Measurements from ENCODE around the gene SWSAP1. TPM values are rescaled to one million over a fixed set of nuclear protein-coding genes. Genes with fewer than 3 reads are reported as not detected.

Gene SWSAP1
- total and polyA plus RNA-seq, 2 of the 8 experiments (the other 6 are each of a cell fraction or from before 2014, with no cell fraction given), result 3.1 to 5.2 TPM

- peaks cover 2% of the 10 kb centered on the region; the same call in 1 of the 2 replicates for H3K23me2 ChIP-seq (ENCODE audit: low read depth, low read length)
- H3K4me1 ChIP-seq (replicated peaks in 1 of 4; ENCODE audit: control insufficient read depth in 3 of 4, insufficient read depth in 4 of 4, low read length in 3 of 4), result peaks cover 0 to 2% (median 0%) of the 10 kb centered on the region in 4 experiments; a peak in 1 of 7 replicates
- CTCF ChIA-PET (ENCODE audit: partially characterized antibody), result interaction anchor here (0.8 to 4.1 kb wide), 8 partner anchors 9 to 109 kb away, joined by 3 to 19 read pairs (median 4); partner anchors contain the start of genes ODAD3 and PRKCSH
- H3K4me3 ChIP-seq (ENCODE audit: extremely low read depth in 1 of 4, insufficient read depth in 2 of 4, low read depth in 3 of 4, low read length in 4 of 4), result no peak overlapping the region
- no peak overlapping the region for H2AFZ ChIP-seq (ENCODE audit: low read length)
- no peak for TF ChIP-seq CHD1 (IDR thresholded peaks at IDR 0.05; ENCODE audit: low read depth, low read length)
- TF ChIP-seq SP2 (IDR thresholded peaks at IDR 0.05; ENCODE audit: low read length), result no peak
- TF ChIP-seq JUN (IDR thresholded peaks at IDR 0.05; ENCODE audit: low read depth, low read length), result no peak
- no peak for TF ChIP-seq TAF1 (IDR thresholded peaks at IDR 0.05; ENCODE audit: low read depth, low read length)
- TF ChIP-seq HDAC6 (IDR thresholded peaks at IDR 0.05; ENCODE audit: low read depth, low read length), result no peak
- TF ChIP-seq GABPA (IDR thresholded peaks at IDR 0.05; ENCODE audit: borderline replicate concordance, insufficient read depth, low read length), result no peak
- TF ChIP-seq GTF2F1 (IDR thresholded peaks at IDR 0.05; ENCODE audit: borderline replicate concordance, low read depth, low read length), result no peak
- H3K9ac ChIP-seq (replicated peaks in 1 of 4; ENCODE audit: extremely low read depth in 1 of 4, low read depth in 3 of 4, low read length in 3 of 4), result no peak overlapping the region
- peaks cover 0 to 24% (median 5%) of the 10 kb centered on the region in 4 experiments; a peak in 7 of 8 replicates for H3K36me3 ChIP-seq (ENCODE audit: control insufficient read depth in 2 of 4, insufficient read depth in 4 of 4, low read length in 3 of 4)
- H4K20me1 ChIP-seq (replicated peaks in 1 of 2; ENCODE audit: control insufficient read depth in 1 of 2, insufficient read depth in 2 of 2, low read length in 2 of 2), result no peaks in the 10 kb centered on the region
- peak overlapping the region; percentile 11; the same call in 1 of the 2 replicates for H4K8ac ChIP-seq (ENCODE audit: extremely low read depth, insufficient read depth, low read length)
- DNase-seq (ENCODE audit: low read depth in 1 of 2, low spot score in 2 of 2) (no peak), FAIRE-seq (no peak)
- no peaks in the 10 kb centered on the region for H3K79me1 ChIP-seq (ENCODE audit: low read depth, low read length)
- H3K14ac ChIP-seq (ENCODE audit: insufficient read length), result no peak overlapping the region
- H3K9me3 ChIP-seq (ENCODE audit: insufficient read depth in 2 of 2, low read depth in 1 of 2, low read length in 1 of 2), result no peaks in the 10 kb centered on the region
- WGBS, 2 experiments (ENCODE audit: extremely low coverage in 1 of 2, insufficient coverage in 1 of 2, insufficient read length in 1 of 2, insufficient replicate concordance in 2 of 2, low coverage in 1 of 2, low lambda C conversion rate in 2 of 2, missing lambda C conversion rate in 1 of 2), result 92% methylated on average over 22 of the region's 22 CpGs; no CpG with 5 or more reads in 1 of the 2 experiments
- no peak overlapping the region for H3K27ac ChIP-seq (ENCODE audit: low read depth, low read length)
- H2BK12ac ChIP-seq (ENCODE audit: low read depth, low read length), result no peak overlapping the region
- H2BK5ac ChIP-seq (ENCODE audit: low read depth, low read length), result no peak overlapping the region
- no peak overlapping the region for H4K5ac ChIP-seq (ENCODE audit: insufficient read length, low read depth, low read length)
- H3K18ac ChIP-seq (ENCODE audit: extremely low read depth, low read length), result no peak overlapping the region
- H2BK15ac ChIP-seq (ENCODE audit: low read length), result no peak overlapping the region
- H3K4ac ChIP-seq (replicated peaks; ENCODE audit: insufficient read length, low read depth, low read length), result no peak overlapping the region
- no peak overlapping the region for H2AK5ac ChIP-seq (ENCODE audit: low read depth, low read length)
- H2BK120ac ChIP-seq (replicated peaks; ENCODE audit: low read depth, low read length), result no peak overlapping the region
- no peak overlapping the region for H2BK20ac ChIP-seq (ENCODE audit: low read length)
- no peak overlapping the region for H3K23ac ChIP-seq (ENCODE audit: insufficient read length)
- no peaks in the 10 kb centered on the region for H3K79me2 ChIP-seq (ENCODE audit: control insufficient read depth in 1 of 2, insufficient read depth in 2 of 2, low read length in 2 of 2)
- no peak overlapping the region for H4K91ac ChIP-seq (replicated peaks; ENCODE audit: insufficient read length, low read length)
- H3K27me3 ChIP-seq (replicated peaks in 1 of 4; ENCODE audit: control insufficient read depth in 3 of 4, extremely low read depth in 1 of 4, insufficient read depth in 3 of 4, low read length in 3 of 4), result no peaks in the 10 kb centered on the region
- POLR2A ChIA-PET (ENCODE audit: partially characterized antibody), result interaction anchor here (0.6 to 2.1 kb wide), 6 partner anchors 10 to 1517 kb away, joined by 3 to 7 read pairs (median 5); partner anchors contain the start of genes CCDC159, EPOR and TMEM205
- H3K56ac ChIP-seq (replicated peaks; ENCODE audit: insufficient read length, low read depth, low read length), result no peak overlapping the region
- H3K4me2 ChIP-seq (ENCODE audit: insufficient read depth in 1 of 2, low read depth in 2 of 2, low read length in 2 of 2), result no peak overlapping the region
These were observed 22.7 kb downstream of the SWSAP1 start for GRCh38 chr19:11397089-11397610.
